Glutamatergic neuron (in vitro differentiated cells): ENCODE measurements around the gene OSBPL9. TPM values are rescaled to one million over a fixed set of nuclear protein-coding genes. Genes with fewer than 3 reads are reported as not detected.

ENCODE experiments used
- DNase-seq: peaks from one replicate; pipeline ENCODE4 v3.0.0; 2022
- H3K27ac Mint-ChIP-seq: one replicate; pipeline ENCODE4 v1.8.0; 2020; ENCODE audit warnings: mild to moderate bottlenecking, mixed read lengths, inconsistent platforms; ENCODE audit not compliant: unreplicated experiment
- H3K27me3 Mint-ChIP-seq: one replicate; pipeline ENCODE4 v1.8.0; 2020; ENCODE audit warnings: mild to moderate bottlenecking, moderate library complexity, mixed read lengths, inconsistent platforms; ENCODE audit not compliant: unreplicated experiment
- H3K36me3 Mint-ChIP-seq: one replicate; pipeline ENCODE4 v1.8.0; 2020; ENCODE audit warnings: mild to moderate bottlenecking, mixed read lengths, inconsistent platforms; ENCODE audit not compliant: unreplicated experiment
- H3K4me1 Mint-ChIP-seq: one replicate; pipeline ENCODE4 v1.8.0; 2020; ENCODE audit warnings: mild to moderate bottlenecking, low read depth, mixed read lengths, inconsistent platforms; ENCODE audit not compliant: unreplicated experiment
- H3K4me3 Mint-ChIP-seq: one replicate; pipeline ENCODE4 v1.8.0; 2020; ENCODE audit warnings: mild to moderate bottlenecking, mixed read lengths, inconsistent platforms; ENCODE audit not compliant: unreplicated experiment
- H3K9me3 Mint-ChIP-seq: one replicate; pipeline ENCODE4 v1.8.0; 2020; ENCODE audit warnings: mild to moderate bottlenecking, moderate library complexity, mixed read lengths, inconsistent platforms; ENCODE audit not compliant: unreplicated experiment
- CTCF ChIP-seq: fragments of 200-600 bp; sonication (generic); IDR thresholded peaks from one replicate; pipeline ENCODE4 v1.5.0; 2021; ENCODE audit not compliant: partially characterized antibody, unreplicated experiment
- total RNA-seq: library from RNA; stranded (reverse); fragmentation: NEBNext Ultra II Directional; extraction: Animal tissue kit (Norgen Biotek cat#: 25700); gene quantifications from one replicate; pipeline ENCODE4 v1.2.1, GENCODE V29; 2021; ENCODE audit not compliant: unreplicated experiment

The OSBPL9 gene
- total RNA-seq, 1 donor from 2014 or later: 84.6 TPM

DNA sequence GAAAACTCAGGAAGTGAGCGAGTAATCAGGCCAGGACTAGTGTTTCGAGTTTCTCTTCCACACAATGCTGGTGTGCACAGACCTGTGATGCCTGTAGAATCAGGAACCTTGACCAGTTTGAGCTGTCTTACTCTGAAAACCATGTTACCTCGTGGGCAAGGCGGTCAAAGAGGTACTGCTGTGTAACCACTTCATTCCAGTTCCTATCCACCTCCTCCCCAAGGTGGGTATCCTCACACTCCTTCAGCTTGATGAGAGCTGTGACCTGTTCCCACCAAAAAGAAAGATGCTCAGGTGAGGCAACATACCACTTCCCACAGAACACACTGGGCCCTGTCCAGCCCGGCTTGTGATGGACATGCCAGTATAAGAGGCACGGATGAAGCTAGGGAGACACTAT is 173.5 kb downstream of the OSBPL9 start:
- peaks cover 5% of the 10 kb centered on the region for H3K36me3 Mint-ChIP-seq

GRCh38 chr1:51791888-51792287 is 175.0 kb downstream of the OSBPL9 start:
- Mint-ChIP-seq H3K9me3 (no peaks in the 10 kb centered on the region), H3K36me3 (peaks cover 5% of the 10 kb centered on the region), H3K4me3 (no peak overlapping the region), H3K4me1 (no peaks in the 10 kb centered on the region), H3K27ac (no peak overlapping the region), H3K27me3 (peaks cover 3% of the 10 kb centered on the region)
- no peak for TF ChIP-seq CTCF
- DNase-seq: no peak

More for the DNA sequence above, 173.5 kb downstream of the OSBPL9 start:
- Mint-ChIP-seq H3K9me3 (no peaks in the 10 kb centered on the region), H3K4me3 (no peak overlapping the region), H3K27me3 (peaks cover 3% of the 10 kb centered on the region), H3K27ac (no peak overlapping the region), H3K4me1 (no peaks in the 10 kb centered on the region)
- no peak for DNase-seq
- TF ChIP-seq CTCF: no peak

DNA sequence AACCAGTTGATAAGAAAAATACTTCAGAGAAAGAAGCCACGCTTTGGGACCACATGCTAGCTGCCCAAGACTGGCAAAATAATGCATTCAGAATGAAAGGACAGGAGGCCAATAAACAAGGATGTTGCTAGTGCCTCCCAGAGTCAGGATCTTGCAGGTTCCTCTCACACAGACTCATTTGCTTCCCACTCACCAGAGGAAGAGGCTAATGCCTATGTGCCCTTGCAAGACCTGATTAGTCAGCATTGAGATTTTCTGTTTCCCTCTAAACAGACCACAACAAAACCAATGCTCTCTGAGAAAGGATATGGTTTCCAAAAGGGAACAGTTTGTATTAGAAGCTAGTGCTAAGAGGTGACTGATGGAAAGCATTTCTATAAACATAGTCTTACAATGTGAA is 176.0 kb downstream of the OSBPL9 start:
- no peak overlapping the region for H3K27ac Mint-ChIP-seq
- no peak for DNase-seq
- TF ChIP-seq CTCF: no peak
- no peaks in the 10 kb centered on the region for H3K9me3 Mint-ChIP-seq
- peaks cover 3% of the 10 kb centered on the region for H3K27me3 Mint-ChIP-seq
- H3K4me1 Mint-ChIP-seq: no peaks in the 10 kb centered on the region
- H3K36me3 Mint-ChIP-seq: peaks cover 5% of the 10 kb centered on the region
- no peak overlapping the region for H3K4me3 Mint-ChIP-seq

- H3K9me3 Mint-ChIP-seq: no peaks in the 10 kb centered on the region
- DNase-seq: no peak
- no peak overlapping the region for H3K4me3 Mint-ChIP-seq
- H3K36me3 Mint-ChIP-seq: peaks cover 4% of the 10 kb centered on the region
- peaks cover 3% of the 10 kb centered on the region for H3K27me3 Mint-ChIP-seq
- no peak for TF ChIP-seq CTCF
- no peak overlapping the region for H3K27ac Mint-ChIP-seq
- no peaks in the 10 kb centered on the region for H3K4me1 Mint-ChIP-seq
These were observed 177.4 kb downstream of the OSBPL9 start for GRCh38 chr1:51794260-51794659.

GRCh38 chr1:51794868-51795267 is 178.0 kb downstream of the OSBPL9 start:
- Mint-ChIP-seq H3K27me3 (peaks cover 3% of the 10 kb centered on the region), H3K4me1 (no peaks in the 10 kb centered on the region), H3K4me3 (no peak overlapping the region), H3K9me3 (no peaks in the 10 kb centered on the region), H3K36me3 (no peaks in the 10 kb centered on the region), H3K27ac (no peak overlapping the region)
- TF ChIP-seq CTCF: no peak
- no peak for DNase-seq
